MCF 10A (cell line): ENCODE results near the gene TP53BP1. TPM values are rescaled to one million over a fixed set of nuclear protein-coding genes. Genes with fewer than 3 reads are reported as not detected.

Experiments used
- BruUV-seq: library from RNA; stranded (reverse); fragments of 400-500 nt; replicated peaks from 2 replicates; lab custom pipeline; 2021; lab: Mats Ljungman, UMichigan
- CTCF ChIA-PET: fragments of 300-600 bp; sonication (Branson Sonifier 250); formaldehyde crosslinking; extraction: SDS; loops from one replicate; lab custom pipeline; 2021; ENCODE audit warnings: antibody characterized with exemption, inconsistent platforms; lab: Yijun Ruan, JAX
- POLR2A ChIA-PET: fragments of 300-600, 350-650 bp; sonication (Branson Sonifier 250); formaldehyde crosslinking; extraction: SDS; loops from one replicate; lab custom pipeline; 2020; ENCODE audit warnings: antibody characterized with exemption, inconsistent platforms; lab: Yijun Ruan, JAX
- DNase-seq: peaks from one replicate; pipeline ENCODE4 v3.0.0-alpha.2; 2018; ENCODE audit not compliant: unreplicated experiment
- H3K27ac Mint-ChIP-seq: one replicate; pipeline ENCODE4 v1.8.0; 2022; ENCODE audit warnings: mild to moderate bottlenecking, low read depth, mixed read lengths; ENCODE audit not compliant: unreplicated experiment
- H3K27me3 Mint-ChIP-seq: one replicate; pipeline ENCODE4 v1.8.0; 2022; ENCODE audit warnings: mixed read lengths; ENCODE audit not compliant: insufficient read depth, unreplicated experiment
- H3K36me3 Mint-ChIP-seq: one replicate; pipeline ENCODE4 v1.8.0; 2022; ENCODE audit warnings: mild to moderate bottlenecking, moderate library complexity, mixed read lengths; ENCODE audit not compliant: insufficient read depth, unreplicated experiment
- H3K4me1 Mint-ChIP-seq: one replicate; pipeline ENCODE4 v1.8.0; 2022; ENCODE audit warnings: mixed read lengths; ENCODE audit not compliant: insufficient read depth, unreplicated experiment
- H3K4me3 Mint-ChIP-seq: one replicate; pipeline ENCODE4 v1.8.0; 2022; ENCODE audit warnings: mild to moderate bottlenecking, moderate library complexity, mixed read lengths; ENCODE audit not compliant: unreplicated experiment
- H3K9me3 Mint-ChIP-seq: one replicate; pipeline ENCODE4 v1.8.0; 2022; ENCODE audit warnings: mixed read lengths; ENCODE audit not compliant: unreplicated experiment
- intact Hi-C: fragments of 100-400 bp; cut with micrococcal nuclease; formaldehyde crosslinking; loops from 2 replicates; pipeline ENCODE4 v1.14.1; 2022
- total RNA-seq: library from RNA; stranded (reverse); gene quantifications from 2 replicates; pipeline ENCODE4 v1.2.3, GENCODE V29; 2022
- TF ChIP-seq, protein P1 (sequence below): fragments of 200-600 bp; IDR thresholded peaks from one replicate; pipeline ENCODE4 v1.8.0; 2022; ENCODE audit warnings: antibody characterized with exemption, mild to moderate bottlenecking; ENCODE audit not compliant: unreplicated experiment

Gene TP53BP1
- total RNA-seq, 1 experiment from 2014 or later = 38.8 TPM

DNA sequence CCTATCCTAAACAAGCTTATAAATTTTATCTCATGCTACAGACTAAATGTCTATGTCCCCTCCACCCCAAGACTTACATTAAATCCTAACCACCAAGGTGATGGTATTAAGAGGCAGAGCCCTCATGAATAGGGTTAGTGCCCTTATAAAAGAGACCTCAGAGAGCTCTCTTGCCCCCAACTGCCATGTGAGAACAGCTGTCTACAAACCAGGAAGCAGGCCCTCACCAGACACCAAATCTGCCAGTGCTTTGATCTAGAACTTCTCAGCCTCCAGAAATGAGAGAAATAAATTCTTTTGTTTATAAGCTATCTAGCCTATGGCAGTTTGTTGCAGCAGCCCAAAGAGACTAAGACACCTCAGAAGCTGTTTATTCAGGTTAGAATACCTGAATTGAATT is 58.5 kb downstream of the TP53BP1 start:
- no peak for DNase-seq
- H3K4me1 Mint-ChIP-seq = no peaks in the 10 kb centered on the region
- TF ChIP-seq, protein P1, sequence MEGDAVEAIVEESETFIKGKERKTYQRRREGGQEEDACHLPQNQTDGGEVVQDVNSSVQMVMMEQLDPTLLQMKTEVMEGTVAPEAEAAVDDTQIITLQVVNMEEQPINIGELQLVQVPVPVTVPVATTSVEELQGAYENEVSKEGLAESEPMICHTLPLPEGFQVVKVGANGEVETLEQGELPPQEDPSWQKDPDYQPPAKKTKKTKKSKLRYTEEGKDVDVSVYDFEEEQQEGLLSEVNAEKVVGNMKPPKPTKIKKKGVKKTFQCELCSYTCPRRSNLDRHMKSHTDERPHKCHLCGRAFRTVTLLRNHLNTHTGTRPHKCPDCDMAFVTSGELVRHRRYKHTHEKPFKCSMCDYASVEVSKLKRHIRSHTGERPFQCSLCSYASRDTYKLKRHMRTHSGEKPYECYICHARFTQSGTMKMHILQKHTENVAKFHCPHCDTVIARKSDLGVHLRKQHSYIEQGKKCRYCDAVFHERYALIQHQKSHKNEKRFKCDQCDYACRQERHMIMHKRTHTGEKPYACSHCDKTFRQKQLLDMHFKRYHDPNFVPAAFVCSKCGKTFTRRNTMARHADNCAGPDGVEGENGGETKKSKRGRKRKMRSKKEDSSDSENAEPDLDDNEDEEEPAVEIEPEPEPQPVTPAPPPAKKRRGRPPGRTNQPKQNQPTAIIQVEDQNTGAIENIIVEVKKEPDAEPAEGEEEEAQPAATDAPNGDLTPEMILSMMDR = no peak
- ChIA-PET POLR2A (interaction anchor here (1.0 to 1.5 kb wide), 2 partner anchors 20 to 57 kb away, joined by 3 to 4 read pairs; no protein-coding TSS in a partner anchor), CTCF (interaction anchor here (0.6 to 1.2 kb wide), 3 partner anchors 11 to 82 kb away, joined by 3 to 4 read pairs (median 4); no protein-coding TSS in a partner anchor)
- H3K36me3 Mint-ChIP-seq = peaks cover 62% of the 10 kb centered on the region
- no peak overlapping the region for H3K27ac Mint-ChIP-seq
- H3K4me3 Mint-ChIP-seq = no peak overlapping the region
- intact Hi-C loops = no loop called here
- no TSS peak for BruUV-seq
- H3K27me3 Mint-ChIP-seq = no peaks in the 10 kb centered on the region
- no peaks in the 10 kb centered on the region for H3K9me3 Mint-ChIP-seq

DNA sequence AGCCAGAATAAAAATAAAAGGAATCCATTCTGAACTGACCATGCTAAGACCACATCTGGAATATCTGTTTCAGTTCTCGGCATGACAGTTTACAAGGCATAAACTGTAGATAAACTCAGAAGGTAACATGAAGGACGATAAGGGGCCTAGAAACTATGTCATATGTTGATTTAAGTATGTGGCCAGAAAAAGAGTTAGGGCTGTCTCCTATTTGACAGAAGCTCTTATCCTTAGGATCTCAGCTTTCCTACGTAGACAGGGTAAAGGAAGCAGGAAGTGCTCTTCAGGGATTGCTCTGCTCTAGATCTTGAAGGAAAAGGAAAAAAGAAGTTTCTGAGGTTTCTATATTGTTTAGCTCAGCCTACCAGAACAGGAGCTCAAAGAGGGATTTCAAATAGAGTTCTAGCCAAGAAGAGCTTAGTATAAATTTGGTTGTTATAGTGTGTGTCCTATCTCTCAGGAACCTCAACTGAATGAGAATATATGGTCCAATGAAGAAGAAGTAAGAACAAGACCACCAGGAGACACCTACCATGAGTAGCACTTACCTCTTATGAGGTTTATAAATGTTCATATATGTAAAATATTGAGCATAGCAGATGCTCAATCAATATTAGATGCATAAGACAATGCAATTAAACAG is 59.2 kb downstream of the TP53BP1 start:
- Mint-ChIP-seq H3K9me3 (no peaks in the 10 kb centered on the region), H3K36me3 (peaks cover 69% of the 10 kb centered on the region), H3K4me1 (no peaks in the 10 kb centered on the region), H3K4me3 (no peak overlapping the region), H3K27me3 (no peaks in the 10 kb centered on the region), H3K27ac (no peak overlapping the region)
- BruUV-seq = no TSS peak
- no peak for DNase-seq
- ChIA-PET CTCF (interaction anchor here (1.1 to 1.2 kb wide), 3 partner anchors 10 to 80 kb away, joined by 3 to 4 read pairs (median 3); partner anchors contain the start of genes TUBGCP4 and ZSCAN29), POLR2A (interaction anchor here (1.5 kb wide), 1 partner anchor 7 kb away, joined by 3 read pairs; no protein-coding TSS in a partner anchor)
- intact Hi-C loops = no loop called here
- TF ChIP-seq, protein P1 = no peak

DNA sequence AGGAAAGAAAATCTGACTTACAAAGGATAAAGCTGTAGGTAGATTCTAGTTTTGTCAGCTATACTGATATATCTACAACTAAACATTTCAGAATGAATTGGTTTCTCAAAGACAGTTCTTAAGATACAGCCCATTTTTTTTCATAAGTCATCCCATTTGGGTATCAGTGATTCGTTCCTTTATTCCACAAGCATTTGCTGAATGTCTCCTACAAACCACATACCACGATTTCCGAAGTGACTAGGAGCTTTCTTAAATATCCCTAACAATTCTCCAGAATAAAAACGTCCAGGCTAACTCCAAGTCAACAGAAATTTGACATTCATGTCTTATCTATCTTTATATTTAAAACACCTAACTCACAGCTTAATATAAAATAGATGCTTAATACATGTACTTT is 59.8 kb downstream of the TP53BP1 start:
- no peak for DNase-seq
- no peaks in the 10 kb centered on the region for H3K27me3 Mint-ChIP-seq
- POLR2A ChIA-PET = interaction anchor here (1.5 kb wide), 1 partner anchor 8 kb away, joined by 3 read pairs; no protein-coding TSS in a partner anchor
- intact Hi-C loops = no loop called here
- peaks cover 69% of the 10 kb centered on the region for H3K36me3 Mint-ChIP-seq
- no peaks in the 10 kb centered on the region for H3K4me1 Mint-ChIP-seq
- BruUV-seq = no TSS peak
- H3K9me3 Mint-ChIP-seq = no peaks in the 10 kb centered on the region
- H3K4me3 Mint-ChIP-seq = no peak overlapping the region
- TF ChIP-seq, protein P1 = no peak
- no peak overlapping the region for H3K27ac Mint-ChIP-seq
- CTCF ChIA-PET = interaction anchor here (1.1 kb wide), 1 partner anchor 62 kb away, joined by 3 read pairs; the partner anchor contains the start of genes TUBGCP4 and ZSCAN29

DNA sequence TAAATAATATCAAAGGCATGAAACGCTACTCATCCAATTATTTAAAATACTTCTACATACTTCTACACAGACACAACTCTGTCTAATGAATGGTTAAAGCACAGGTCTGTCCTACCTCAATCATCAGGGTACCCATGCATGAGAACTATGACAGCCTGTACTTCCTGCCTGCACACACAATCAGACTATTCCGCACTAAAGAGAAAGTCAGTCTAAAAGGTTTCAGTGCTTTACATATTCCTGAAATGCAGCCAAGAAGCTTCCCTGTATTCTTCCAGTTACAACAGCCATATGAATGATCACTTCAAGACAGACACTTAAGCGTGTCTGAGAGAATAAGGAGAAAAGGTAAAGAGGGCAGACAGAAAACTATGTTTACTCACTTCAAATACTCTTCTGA is 63.3 kb downstream of the TP53BP1 start:
- no peak for DNase-seq
- H3K4me1 Mint-ChIP-seq = no peaks in the 10 kb centered on the region
- intact Hi-C loops = no loop called here
- peak overlapping the region; percentile 25 for H3K27ac Mint-ChIP-seq
- no peaks in the 10 kb centered on the region for H3K27me3 Mint-ChIP-seq
- peaks cover 75% of the 10 kb centered on the region for H3K36me3 Mint-ChIP-seq
- no peaks in the 10 kb centered on the region for H3K9me3 Mint-ChIP-seq
- ChIA-PET POLR2A (interaction anchor here (1.0 kb wide), 1 partner anchor 12 kb away, joined by 3 read pairs; no protein-coding TSS in a partner anchor), CTCF (no interaction called here)
- TF ChIP-seq, protein P1 = no peak
- H3K4me3 Mint-ChIP-seq = no peak overlapping the region
- BruUV-seq = no TSS peak
